Hematopoietic multipotent progenitor cell treated with erythropoietin and hydrocortisone succinate and interleukin-3 and kit ligand, for 8 days (in vitro differentiated cells): ENCODE measurements around the gene DIP2C.

ENCODE experiments used
- DNase-seq: peaks from one replicate; pipeline ENCODE4 v3.0.0-alpha.2; 2015

The DIP2C gene

GRCh38 chr10:565676-566075, 123.8 kb downstream of the DIP2C start:
- no peak for DNase-seq

- no peak for DNase-seq
Measured at GRCh38 chr10:565146-565545, 124.3 kb downstream of the DIP2C start.

- no peak for DNase-seq
Measured at GRCh38 chr10:563827-564226, 125.6 kb downstream of the DIP2C start.

GRCh38 chr10:562142-562541, 127.3 kb downstream of the DIP2C start:
- DNase-seq = no peak

GRCh38 chr10:561721-562120, 127.7 kb downstream of the DIP2C start:
- no peak for DNase-seq

- no peak for DNase-seq
Measured at GRCh38 chr10:560314-560992, 129.0 kb downstream of the DIP2C start.

- no peak for DNase-seq
Measured at GRCh38 chr10:559767-560047, 129.8 kb downstream of the DIP2C start.

- DNase-seq = no peak
Measured at GRCh38 chr10:558891-559766, 130.3 kb downstream of the DIP2C start.

GRCh38 chr10:558364-558763, 131.1 kb downstream of the DIP2C start:
- DNase-seq = no peak

- DNase-seq = no peak
Measured at GRCh38 chr10:557792-558328, 131.6 kb downstream of the DIP2C start.

- DNase-seq = no peak
Measured at GRCh38 chr10:556971-557637, 132.4 kb downstream of the DIP2C start.

- DNase-seq = no peak
Measured at GRCh38 chr10:555682-556350, 133.7 kb downstream of the DIP2C start.

GRCh38 chr10:555281-555680, 134.2 kb downstream of the DIP2C start:
- DNase-seq = no peak

GRCh38 chr10:554182-554848, 135.2 kb downstream of the DIP2C start:
- no peak for DNase-seq

GRCh38 chr10:553233-553632, 136.2 kb downstream of the DIP2C start:
- no peak for DNase-seq

GRCh38 chr10:552679-553078, 136.8 kb downstream of the DIP2C start:
- no peak for DNase-seq

GRCh38 chr10:551373-552252, 137.9 kb downstream of the DIP2C start:
- no peak for DNase-seq

GRCh38 chr10:550665-551372, 138.6 kb downstream of the DIP2C start:
- DNase-seq = no peak

GRCh38 chr10:549391-549790, 140.1 kb downstream of the DIP2C start:
- DNase-seq = no peak

- DNase-seq = no peak
Measured at GRCh38 chr10:548238-548901, 141.1 kb downstream of the DIP2C start.
